Eye (tissue), 1 donor: ENCODE data around the gene ACSF3.

ENCODE experiments used
- DNase-seq: peaks from one replicate; pipeline ENCODE4 v3.0.0-alpha.2; 2015

The ACSF3 gene

GRCh38 chr16:89146211-89147005, 52.8 kb downstream of the ACSF3 start:
- DNase-seq = no peak

DNA sequence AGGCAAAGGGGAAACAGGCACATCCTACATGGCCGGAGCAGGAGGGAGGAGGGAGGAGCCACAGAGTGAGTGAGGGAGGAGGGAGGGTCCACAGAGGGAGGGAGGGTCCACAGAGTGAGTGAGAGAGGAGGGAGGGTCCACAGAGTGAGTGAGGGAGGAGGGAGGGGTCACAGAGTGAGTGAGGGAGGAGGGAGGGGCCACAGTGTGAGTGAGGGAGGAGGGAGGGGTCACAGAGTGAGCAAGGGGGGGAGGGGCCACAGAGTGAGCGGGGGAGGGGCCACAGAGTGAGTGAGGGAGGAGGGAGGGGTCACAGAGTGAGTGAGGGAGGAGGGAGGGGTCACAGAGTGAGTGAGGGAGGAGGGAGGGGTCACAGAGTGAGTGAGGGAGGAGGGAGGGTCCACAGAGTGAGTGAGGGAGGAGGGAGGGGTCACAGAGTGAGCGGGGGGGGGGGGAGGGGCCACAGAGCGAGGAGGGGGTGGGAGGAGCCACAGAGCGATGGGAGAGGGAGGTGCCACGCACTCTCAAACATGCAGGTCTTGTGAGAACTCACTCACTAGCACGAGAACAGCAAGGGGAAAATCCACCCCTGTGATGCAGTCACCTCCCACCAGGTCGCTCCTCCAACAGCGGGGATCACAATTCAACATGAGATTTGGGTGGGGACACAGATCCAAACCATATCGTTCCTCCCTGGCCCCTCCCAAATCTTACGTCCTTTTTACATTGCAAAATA, 53.6 kb downstream of the ACSF3 start:
- no peak for DNase-seq

GRCh38 chr16:89149386-89149785, 55.7 kb downstream of the ACSF3 start:
- no peak for DNase-seq

- no peak for DNase-seq
Observed at GRCh38 chr16:89150090-89150835, 56.6 kb downstream of the ACSF3 start.

- DNase-seq = no peak
Observed at GRCh38 chr16:89150981-89151380, 57.3 kb downstream of the ACSF3 start.

DNA sequence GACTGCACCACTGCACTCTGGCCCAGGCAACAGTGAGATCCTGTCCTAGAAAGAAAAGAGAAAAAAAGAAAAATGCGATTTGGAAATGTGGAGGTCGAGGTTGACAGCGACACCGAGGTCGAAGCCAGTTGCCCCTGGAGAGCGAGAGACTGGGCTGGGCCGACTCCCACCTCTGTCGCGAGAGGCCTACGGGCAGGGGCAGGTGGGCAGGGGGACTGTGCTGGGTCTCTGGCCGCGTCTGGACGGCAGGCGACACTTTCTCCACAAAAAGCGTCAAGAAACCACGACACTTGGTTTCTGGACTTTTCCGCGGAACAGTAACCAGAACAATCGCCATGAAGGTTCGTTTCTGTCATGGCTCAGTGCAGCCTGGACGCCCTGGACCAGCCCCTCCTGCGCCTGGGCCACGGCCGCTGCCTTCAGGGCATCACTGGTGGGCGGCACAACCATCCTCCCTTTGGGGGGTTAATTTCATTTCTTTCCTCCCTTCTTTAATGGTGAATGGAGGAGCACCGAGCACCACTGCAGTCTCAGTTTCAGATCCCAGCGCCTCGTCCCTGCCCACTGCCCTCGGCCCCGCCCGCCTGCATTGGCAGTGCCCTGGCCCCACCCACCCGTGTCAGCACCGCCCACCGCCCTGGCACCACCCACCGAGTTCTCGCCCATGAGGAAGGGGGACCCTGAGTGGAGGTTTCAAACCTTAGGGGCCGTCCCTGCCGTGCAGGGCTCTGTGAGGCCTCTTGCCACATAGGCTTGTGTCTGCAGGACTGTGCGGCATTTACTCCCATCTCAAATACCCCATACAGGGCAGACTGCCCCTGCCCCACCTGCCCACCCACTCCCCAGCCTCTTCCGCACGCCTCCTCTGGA, 59.4 kb downstream of the ACSF3 start:
- DNase-seq = no peak

- DNase-seq = no peak
Observed at GRCh38 chr16:89153848-89154271, 60.2 kb downstream of the ACSF3 start.

DNA sequence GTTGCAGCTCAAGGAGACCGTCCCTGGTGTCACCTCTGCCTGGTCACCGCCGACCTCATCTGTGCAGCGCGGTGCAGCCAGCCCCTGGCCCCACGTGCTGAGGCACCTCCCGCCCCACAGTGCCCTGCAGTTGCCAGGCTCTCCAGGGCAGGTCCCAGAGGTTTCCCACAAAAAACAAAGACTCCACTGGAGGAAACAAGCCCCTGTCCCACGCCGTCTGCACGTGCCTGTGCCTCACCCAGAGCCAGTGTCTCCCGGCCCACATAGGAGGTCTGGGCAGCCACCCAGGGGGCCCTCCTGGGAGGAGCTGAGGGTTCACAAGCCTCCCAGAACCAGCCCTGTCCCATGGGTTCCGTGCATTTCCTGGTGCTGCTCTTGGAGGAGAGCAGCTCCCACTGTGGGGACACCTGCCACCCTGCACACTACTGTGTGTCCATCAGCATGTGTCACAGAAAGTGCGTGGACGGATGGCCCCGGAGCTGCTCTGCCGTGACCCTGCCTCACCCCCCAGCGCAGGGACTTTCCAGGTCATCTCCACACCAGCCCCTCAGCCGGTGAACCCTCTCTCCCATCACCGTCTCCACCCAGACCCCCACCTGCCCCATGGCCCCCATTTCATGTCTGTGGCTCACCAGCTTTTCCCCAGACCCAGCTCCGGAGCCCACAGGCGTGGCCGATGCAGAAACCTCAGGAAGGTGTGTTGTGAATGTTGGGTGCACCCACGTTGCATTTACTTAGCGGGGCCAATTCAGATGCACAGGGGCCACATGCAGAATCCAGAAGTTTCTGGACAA, 60.9 kb downstream of the ACSF3 start:
- no peak for DNase-seq

- peak; percentile 47 for DNase-seq
Observed at GRCh38 chr16:89155184-89155679, 61.6 kb downstream of the ACSF3 start.

DNA sequence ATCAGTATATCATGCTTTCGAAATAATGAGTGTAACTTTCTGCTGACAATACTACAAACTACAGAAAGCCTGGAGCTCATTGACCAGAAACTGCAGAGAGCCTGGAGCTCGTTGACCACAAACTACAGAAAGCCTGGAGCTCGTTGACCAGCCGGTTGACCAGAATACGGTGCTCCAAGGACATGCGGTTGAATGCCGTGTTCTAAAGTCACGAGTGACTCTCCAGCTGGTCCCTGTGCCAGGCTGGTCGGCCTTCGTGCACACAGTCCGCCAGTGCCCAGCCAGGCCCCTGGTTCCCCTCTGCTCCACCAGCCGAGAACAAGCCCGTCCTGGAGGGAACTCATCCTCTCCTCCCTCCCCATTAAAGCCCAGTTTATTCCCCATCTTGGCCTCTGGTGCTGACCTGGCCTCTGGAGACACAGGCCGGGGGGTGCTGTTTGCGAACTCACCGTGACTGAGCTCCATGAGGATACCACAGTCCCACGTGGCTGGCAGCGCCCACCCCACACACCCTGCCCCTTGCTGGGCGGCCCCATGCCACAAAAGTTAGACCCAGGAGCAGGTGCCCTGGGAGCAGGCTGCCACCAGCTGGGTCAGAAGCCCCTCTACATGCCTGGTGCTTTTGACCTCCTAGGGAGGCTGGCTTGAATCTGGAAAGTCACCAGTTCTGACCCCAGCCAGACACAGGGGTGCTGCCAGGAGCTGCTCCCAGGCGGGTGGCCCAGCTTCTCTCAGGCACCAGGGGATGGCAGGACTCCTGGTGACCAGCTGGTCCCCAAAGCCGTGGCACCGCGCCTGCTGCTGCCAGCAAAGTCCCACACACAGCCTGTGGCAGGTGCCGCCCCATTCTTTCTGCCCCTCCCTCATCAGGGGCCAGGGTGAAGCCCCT, 62.4 kb downstream of the ACSF3 start:
- DNase-seq = no peak

DNA sequence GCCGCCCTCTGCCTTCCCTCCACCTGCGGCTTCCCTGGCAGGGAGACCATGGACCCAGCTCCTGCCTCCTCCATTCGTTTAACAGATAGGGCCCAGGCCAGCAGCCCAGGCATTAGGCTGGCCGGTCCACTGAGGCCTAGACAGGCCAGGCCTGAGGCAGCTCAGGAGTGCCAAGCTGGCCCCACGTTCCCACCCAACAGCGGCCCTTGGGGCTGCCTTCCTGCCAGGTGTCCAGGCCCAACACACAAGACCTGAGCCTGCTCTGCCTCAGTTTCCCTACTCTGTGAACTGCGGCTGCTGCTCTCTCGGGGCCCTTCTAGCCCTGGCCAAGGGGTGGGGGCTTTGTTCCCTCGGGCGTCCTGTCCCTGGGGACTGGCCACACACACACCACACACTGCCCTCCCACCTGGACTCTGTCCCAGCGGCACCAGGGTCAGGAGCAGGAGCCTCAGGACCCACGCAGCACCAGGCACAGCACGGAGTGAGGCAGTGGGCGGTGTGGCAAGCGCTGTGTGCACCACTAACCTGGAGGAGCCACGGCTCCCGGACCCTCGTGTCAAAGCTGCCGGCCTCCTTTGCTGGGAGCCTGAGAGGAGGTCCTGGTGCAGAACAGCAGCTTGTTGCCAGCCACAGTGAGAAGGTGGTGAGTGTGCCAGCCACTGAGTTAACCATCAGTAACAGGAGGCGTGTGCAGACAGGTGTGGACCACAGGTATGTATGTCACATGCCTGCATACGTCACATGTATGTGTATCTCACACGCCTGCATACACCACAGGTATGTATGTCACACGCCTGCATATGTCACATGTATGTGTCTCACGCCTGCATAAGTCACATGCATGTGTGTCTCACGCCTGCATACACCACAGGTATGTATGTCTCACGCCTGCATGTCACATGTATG, 63.3 kb downstream of the ACSF3 start:
- no peak for DNase-seq

DNA sequence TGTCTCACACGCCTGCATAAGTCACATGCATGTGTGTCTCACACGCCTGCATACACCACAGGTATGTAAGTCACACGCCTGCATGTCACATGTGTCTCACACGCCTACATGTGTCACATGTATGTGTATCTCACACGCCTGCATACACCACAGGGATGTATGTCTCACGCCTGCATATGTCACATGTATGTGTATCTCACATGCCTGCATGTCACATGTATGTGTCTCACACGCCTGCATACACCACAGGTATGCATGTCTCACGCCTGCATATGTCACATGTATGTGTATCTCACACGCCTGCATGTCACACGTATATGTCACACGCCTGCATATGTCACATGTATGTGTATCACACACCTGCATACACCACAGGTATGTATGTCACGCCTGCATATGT, 64.1 kb downstream of the ACSF3 start:
- DNase-seq = no peak

- DNase-seq = no peak
Observed at GRCh38 chr16:89159066-89159849, 65.6 kb downstream of the ACSF3 start.

GRCh38 chr16:89159850-89160354, 66.2 kb downstream of the ACSF3 start:
- no peak for DNase-seq

- no peak for DNase-seq
Observed at GRCh38 chr16:89160977-89161701, 67.5 kb downstream of the ACSF3 start.

GRCh38 chr16:89161763-89162713, 68.4 kb downstream of the ACSF3 start:
- DNase-seq = no peak
